OCI-M2 (cell line): Measurements from ENCODE around the gene DPP6.

Source experiments
- DNase-seq: peaks from one replicate; lab custom pipeline; 2025; ENCODE audit not compliant: unreplicated experiment; lab: John Stamatoyannopoulos, UW

The DPP6 gene

DNA sequence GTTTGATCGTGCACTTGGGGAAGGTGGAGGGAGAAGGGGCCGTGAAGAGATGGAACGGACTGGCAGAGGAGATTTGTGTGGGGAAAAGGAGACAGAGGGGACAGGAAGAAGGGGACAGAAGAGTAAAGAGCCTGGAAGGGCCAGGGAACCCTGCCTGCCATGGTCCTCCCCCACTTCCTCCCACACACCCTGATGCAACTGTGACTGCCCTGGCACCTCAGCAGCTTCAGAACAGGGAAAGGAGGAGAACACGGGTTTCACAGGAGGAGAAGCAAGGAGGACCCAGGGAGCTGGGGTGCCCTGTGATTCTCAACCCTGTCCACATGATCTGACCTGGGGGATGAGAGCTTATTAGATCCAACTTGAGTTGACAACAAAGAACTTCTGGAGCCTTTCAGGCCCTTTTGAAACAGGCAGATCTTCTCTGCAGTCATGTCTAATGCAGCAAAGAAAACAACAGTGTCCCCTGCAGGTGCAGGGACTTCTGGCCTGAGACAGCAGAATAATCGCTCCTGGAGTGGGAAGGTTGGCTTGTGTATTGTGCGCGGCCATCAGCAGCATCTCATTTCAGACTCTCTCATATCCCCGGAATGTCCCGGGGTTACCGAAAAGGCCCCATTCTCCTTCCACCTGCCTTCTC is 529.2 kb downstream of the DPP6 start:
- DNase-seq, result no peak

- DNase-seq, result no peak
Observed at GRCh38 chr7:154583454-154583853, 531.3 kb downstream of the DPP6 start.

- DNase-seq, result no peak
Observed at GRCh38 chr7:154584352-154585252, 532.4 kb downstream of the DPP6 start.

DNA sequence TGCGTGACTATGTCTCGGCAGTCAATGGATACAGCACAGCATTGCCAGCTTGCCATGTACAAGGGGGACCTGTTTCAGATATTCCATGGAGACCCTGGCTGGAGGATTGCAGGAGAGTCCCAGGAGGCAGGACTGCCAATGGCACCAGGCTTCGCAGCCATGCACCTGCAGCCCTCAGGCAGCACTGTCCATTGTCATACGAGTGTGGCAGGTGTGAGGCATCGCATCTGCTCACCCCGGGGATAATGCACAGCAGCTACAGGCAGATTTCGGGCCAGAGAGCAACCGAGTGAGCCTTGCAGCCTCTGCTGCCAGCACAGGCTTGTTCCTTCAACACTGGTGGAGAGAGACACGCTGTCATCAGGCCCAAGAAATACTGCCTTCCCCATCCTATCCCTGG is 535.6 kb downstream of the DPP6 start:
- DNase-seq, result no peak

DNA sequence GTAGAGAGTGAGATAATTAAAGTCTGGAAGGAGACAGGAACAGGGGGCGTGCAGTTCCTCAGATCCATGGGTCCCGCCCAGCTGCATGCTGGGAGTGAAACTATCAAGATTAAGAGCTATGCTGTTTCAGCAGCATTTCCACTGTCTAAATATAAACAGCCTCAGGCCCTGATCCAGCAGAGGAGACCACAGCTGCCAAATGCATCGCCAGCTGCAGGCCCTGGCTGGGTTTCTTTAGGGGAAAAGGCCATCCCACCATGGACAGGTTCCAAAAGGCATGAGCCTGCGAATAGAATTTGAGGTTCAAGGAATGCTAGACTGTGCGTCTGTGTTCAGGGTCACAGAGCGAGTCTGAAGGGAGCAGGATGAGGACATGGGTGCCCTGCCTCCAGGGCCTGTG is 539.3 kb downstream of the DPP6 start:
- DNase-seq, result no peak

DNA sequence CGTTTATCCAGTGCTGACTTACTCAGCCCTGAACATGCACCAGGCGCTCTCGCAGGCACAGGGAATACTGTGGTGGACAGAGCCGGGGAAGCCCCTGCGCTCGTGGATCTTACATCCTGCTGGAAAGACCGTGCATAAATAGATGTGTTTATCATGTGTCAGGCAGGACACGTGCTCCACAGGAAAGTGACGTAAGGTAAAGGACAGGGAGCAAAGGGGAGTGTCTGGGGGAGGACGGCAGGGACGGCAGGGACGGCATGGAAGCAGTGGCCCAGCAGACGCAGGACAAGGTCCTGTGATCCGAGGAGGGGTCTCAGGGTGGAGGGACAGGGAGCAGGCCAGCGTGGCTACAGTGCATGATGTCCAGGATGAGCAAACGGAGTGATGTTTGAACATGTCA is 540.2 kb downstream of the DPP6 start:
- DNase-seq, result no peak

- DNase-seq, result no peak
Observed at GRCh38 chr7:154598396-154598795, 546.2 kb downstream of the DPP6 start.

DNA sequence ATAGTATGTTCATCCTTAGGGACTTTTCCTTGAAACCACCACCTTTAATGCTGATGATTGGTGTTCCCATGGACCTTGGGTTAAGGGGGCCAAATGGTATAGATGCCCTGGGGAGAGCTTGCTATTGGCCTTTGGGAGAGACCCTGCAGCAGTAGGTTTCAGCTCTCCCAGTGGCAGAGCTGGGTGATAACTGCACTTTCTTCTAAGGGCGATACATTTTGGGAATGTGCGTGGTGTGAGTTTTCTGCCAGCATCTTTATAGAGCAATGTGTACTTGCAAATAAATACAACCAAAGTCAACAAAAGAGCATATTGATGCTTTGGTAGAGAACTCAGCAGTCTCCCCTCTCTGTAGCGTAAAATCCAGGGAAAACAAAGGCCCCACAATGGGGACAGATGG is 546.7 kb downstream of the DPP6 start:
- no peak for DNase-seq

- no peak for DNase-seq
Observed at GRCh38 chr7:154610903-154611302, 558.7 kb downstream of the DPP6 start.

DNA sequence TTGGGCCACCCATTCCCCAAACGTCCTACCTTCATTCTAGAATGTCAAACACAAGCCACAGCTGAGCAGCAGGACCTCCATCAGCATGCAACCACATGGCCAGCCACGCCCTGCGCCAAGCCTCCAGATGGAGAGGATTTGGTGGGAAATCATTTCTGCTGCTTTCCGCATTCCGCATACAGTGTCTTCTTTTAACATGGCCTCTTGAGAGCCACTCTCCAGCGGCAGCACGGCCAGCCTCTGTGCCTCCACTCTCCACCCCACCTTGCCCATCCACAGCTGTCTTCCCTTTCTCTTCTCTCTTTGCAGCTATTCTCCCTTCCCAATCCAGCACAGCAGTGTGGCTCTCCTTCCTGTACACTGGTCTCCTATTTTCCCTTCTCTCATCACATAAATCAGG is 561.6 kb downstream of the DPP6 start:
- DNase-seq, result no peak

GRCh38 chr7:154620141-154620755 is 568.0 kb downstream of the DPP6 start:
- DNase-seq, result no peak

DNA sequence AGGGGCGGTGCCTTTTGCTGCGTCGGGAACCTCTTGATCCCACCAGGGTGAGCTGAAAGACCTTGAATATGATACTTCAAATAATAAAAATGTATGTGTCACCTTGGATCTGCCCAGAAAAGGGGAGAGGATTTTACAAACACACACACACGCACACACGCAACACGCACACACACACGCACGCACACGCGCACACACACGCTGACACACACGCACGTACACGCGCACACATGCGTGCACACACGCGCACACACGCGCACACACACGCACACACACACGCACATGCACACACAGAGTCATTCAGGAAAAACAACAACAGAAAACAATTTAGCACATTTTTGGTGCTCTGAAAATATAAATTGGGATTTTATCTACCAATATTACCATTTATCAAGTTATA is 571.2 kb downstream of the DPP6 start:
- no peak for DNase-seq

DNA sequence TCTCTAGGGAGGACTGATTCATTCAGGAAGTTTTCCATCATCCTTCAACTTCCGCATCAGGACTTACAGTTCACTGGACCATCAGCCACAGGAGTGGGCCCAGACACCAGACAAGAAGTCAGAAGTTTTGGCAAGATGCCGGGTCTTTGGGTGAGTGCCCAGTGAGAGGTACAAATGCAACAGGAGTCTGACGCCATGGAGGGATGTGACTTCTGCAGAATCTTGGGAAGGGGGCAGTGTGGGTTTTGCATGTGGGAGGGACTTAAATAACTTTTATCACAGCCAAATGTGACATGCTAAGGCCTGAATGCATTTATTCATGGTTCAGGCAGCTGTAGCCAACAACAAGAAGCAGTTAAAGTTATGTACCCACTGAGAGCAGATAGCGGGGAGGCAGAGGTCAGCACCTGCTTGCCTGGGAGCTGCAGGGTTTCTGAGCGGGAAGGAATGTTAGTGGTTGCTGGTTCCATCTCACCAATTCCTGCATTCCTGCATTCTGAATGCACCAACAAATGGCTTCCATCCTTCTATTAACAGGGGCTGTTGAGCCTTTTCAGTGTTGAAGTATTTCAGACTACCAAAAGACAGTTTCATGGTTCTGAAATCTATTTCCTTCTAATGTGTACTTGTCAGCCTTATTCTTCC is 575.6 kb downstream of the DPP6 start:
- DNase-seq, result no peak

DNA sequence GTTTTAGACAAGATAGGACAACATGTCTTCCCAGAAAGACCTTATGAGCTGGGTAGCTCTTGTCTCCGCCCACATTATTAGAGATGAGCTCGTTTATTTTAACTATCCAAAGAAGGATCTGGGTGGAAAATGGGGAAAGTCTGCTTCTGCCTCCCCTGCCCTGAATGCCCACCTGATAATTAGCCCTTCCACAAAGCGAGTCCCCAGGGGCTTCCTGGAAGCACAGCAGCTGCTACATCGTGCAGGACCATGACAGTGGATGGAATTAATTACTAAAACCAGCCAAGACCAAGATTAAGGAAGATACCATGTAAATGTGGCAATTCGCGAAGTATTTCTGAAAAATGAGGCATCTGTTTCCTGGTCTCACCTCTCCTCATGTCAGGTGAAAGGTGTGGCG is 576.4 kb downstream of the DPP6 start:
- no peak for DNase-seq

- no peak for DNase-seq
Observed at GRCh38 chr7:154631162-154631561, 579.0 kb downstream of the DPP6 start.

DNA sequence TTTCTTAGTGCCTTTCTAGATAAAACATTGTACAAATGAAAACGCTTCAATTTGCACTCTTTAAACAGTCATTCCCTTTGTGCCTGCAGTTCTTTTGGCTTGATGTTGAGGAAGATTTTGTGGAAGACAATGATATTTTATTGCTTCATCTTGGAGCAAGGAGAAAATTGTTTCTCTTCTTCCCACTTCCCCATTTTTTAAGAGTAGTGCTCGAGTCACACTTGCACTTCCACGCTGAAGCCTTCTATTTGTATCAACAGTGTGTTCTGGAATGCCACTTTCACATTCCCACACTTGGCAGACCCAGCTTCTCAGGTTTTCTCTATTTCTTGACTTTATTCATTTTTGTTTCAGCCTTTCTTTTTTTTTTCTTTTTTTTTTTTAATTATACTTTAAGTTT is 581.4 kb downstream of the DPP6 start:
- DNase-seq, result no peak

GRCh38 chr7:154638286-154638685 is 586.1 kb downstream of the DPP6 start:
- DNase-seq, result no peak

- DNase-seq, result no peak
Observed at GRCh38 chr7:154640266-154640865, 588.2 kb downstream of the DPP6 start.

- DNase-seq, result no peak
Observed at GRCh38 chr7:154640917-154641316, 588.7 kb downstream of the DPP6 start.

DNA sequence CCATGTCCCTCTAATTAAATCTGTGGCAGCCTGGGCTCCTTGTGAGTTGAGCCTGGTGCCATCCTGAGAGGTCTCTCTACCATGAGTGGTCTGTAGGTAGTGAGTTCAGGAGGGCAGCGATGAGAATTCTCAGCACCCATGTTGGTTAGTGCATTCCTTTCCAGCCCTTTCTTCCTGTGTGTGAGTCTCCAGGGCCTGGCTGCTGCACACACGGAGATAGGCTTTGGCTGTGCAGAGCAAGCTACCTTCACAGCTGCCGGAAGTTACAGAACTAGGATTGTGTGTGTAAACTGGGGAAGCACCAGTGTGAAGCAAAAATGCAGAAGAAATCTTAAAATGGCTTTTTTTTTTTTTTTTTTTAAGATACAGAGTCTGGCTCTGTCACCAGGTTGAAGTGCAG is 592.2 kb downstream of the DPP6 start:
- DNase-seq, result no peak
